H1 (cell line): Measurements from ENCODE around the gene SEMA3B. TPM values are rescaled to one million over a fixed set of nuclear protein-coding genes. Genes with fewer than 3 reads are reported as not detected.
A peak's percentile ranks its signal among the peaks of the same experiment; 100 is the strongest.

Experiments
- CTCF ChIA-PET: fragments of 300-600 bp; sonication (Branson Sonifier 250); formaldehyde crosslinking; loops from one replicate; lab custom pipeline; 2021; ENCODE audit not compliant: partially characterized antibody; lab: Charles Lee
- POLR2A ChIA-PET: fragments of 300-600 bp; sonication (Branson Sonifier 250); formaldehyde crosslinking; loops from one replicate; lab custom pipeline; 2021; ENCODE audit warnings: inconsistent platforms; ENCODE audit not compliant: partially characterized antibody; lab: Charles Lee
- DNase-seq, 2 experiments: peaks; one replicate each; pipeline versions ENCODE4 v3.0.0 to v3.0.0-alpha.2; 2010 to 2022; ENCODE audit warnings: low spot score in 2 of 2, low read depth in 1 of 2, mixed read lengths in 1 of 2
- FAIRE-seq: peaks from 2 replicates; lab custom pipeline; 2011; peaks lifted over from hg19 to GRCh38; lab: Jason Lieb, UNC
- H2AFZ ChIP-seq: 2 replicates; pipeline ENCODE4 v1.8.1; 2012; ENCODE audit warnings: low read length, inconsistent platforms
- H2AK5ac ChIP-seq: 2 replicates; pipeline ENCODE4 v1.6.1; 2013; ENCODE audit warnings: low read depth, low read length
- H2BK120ac ChIP-seq: replicated peaks from 2 replicates; pipeline ENCODE3; 2013; ENCODE audit warnings: low read depth, low read length, inconsistent platforms
- H2BK12ac ChIP-seq: 2 replicates; pipeline ENCODE4 v1.6.1; 2013; ENCODE audit warnings: low read depth, low read length
- H2BK15ac ChIP-seq: 2 replicates; pipeline ENCODE4 v1.6.1; 2013; ENCODE audit warnings: low read length
- H2BK20ac ChIP-seq: 2 replicates; pipeline ENCODE4 v1.6.1; 2013; ENCODE audit warnings: low read length
- H2BK5ac ChIP-seq: 2 replicates; pipeline ENCODE4 v1.6.1; 2013; ENCODE audit warnings: low read depth, low read length
- H3K14ac ChIP-seq: 2 replicates; pipeline ENCODE4 v1.6.1; 2013; ENCODE audit warnings: inconsistent platforms; ENCODE audit not compliant: insufficient read length
- H3K18ac ChIP-seq: 2 replicates; pipeline ENCODE4 v1.6.1; 2013; ENCODE audit warnings: low read length; ENCODE audit errors: extremely low read depth
- H3K23ac ChIP-seq: 2 replicates; pipeline ENCODE4 v1.6.1; 2013; ENCODE audit warnings: inconsistent platforms; ENCODE audit not compliant: insufficient read length
- H3K23me2 ChIP-seq: 2 replicates; pipeline ENCODE4 v1.6.1; 2013; ENCODE audit warnings: low read depth, low read length
- H3K27ac ChIP-seq: 2 replicates; pipeline ENCODE4 v1.6.1; 2011; ENCODE audit warnings: low read depth, low read length, inconsistent platforms
- H3K27me3 ChIP-seq, 4 experiments: replicated peaks in 1 of 4; 1 replicate in 1 of 4; 2 replicates in 3 of 4; pipeline versions ENCODE4 v1.6.1 to v1.8.1; 2011 to 2013; ENCODE audit warnings: low read length in 3 of 4, mild to moderate bottlenecking in 3 of 4, inconsistent platforms in 2 of 4, mixed read lengths in 2 of 4, moderate library complexity in 1 of 4; ENCODE audit not compliant: control insufficient read depth in 3 of 4, insufficient read depth in 3 of 4; ENCODE audit errors: extremely low read depth in 1 of 4
- H3K36me3 ChIP-seq, 4 experiments: 2 replicates each; pipeline versions ENCODE4 v1.6.1 to v1.8.1; 2011 to 2013; ENCODE audit warnings: mild to moderate bottlenecking in 4 of 4, low read length in 3 of 4, moderate library complexity in 2 of 4, control low read depth in 1 of 4, inconsistent platforms in 1 of 4; ENCODE audit not compliant: insufficient read depth in 4 of 4, control insufficient read depth in 2 of 4
- H3K4ac ChIP-seq: replicated peaks from 2 replicates; pipeline ENCODE3; 2013; ENCODE audit warnings: low read length, low read depth, mixed read lengths, inconsistent platforms; ENCODE audit not compliant: insufficient read length
- H3K4me1 ChIP-seq, 4 experiments: replicated peaks in 1 of 4; 1 replicate in 1 of 4; 2 replicates in 3 of 4; pipeline versions ENCODE4 v1.6.1 to v1.8.1; 2011 to 2013; ENCODE audit warnings: low read length in 3 of 4, inconsistent platforms in 2 of 4, mixed read lengths in 1 of 4; ENCODE audit not compliant: insufficient read depth in 4 of 4, control insufficient read depth in 3 of 4
- H3K4me2 ChIP-seq, 2 experiments: 2 replicates each; pipeline versions ENCODE4 v1.6.1 to v1.8.1; 2011 to 2013; ENCODE audit warnings: low read depth in 2 of 2, low read length in 2 of 2, control low read depth in 1 of 2, inconsistent platforms in 1 of 2, mild to moderate bottlenecking in 1 of 2; ENCODE audit not compliant: insufficient read depth in 1 of 2
- H3K4me3 ChIP-seq, 4 experiments: fragments of 200-600, 300-600 bp in 1 of 4; sonication (generic), shearing (Covaris generic), sonication (Bioruptor Twin) in 1 of 4; 2 replicates each; pipeline versions ENCODE4 v1.5.1 to v1.8.1; 2011 to 2016; ENCODE audit warnings: low read length in 4 of 4, low read depth in 3 of 4, control low read depth in 2 of 4, inconsistent platforms in 2 of 4, mild to moderate bottlenecking in 2 of 4, mixed read lengths in 1 of 4, moderate library complexity in 1 of 4; ENCODE audit not compliant: insufficient read depth in 2 of 4; ENCODE audit errors: extremely low read depth in 1 of 4
- H3K56ac ChIP-seq: replicated peaks from 2 replicates; pipeline ENCODE3; 2013; ENCODE audit warnings: low read depth, mild to moderate bottlenecking, mixed read lengths, low read length, inconsistent platforms; ENCODE audit not compliant: insufficient read length
- H3K79me1 ChIP-seq: 2 replicates; pipeline ENCODE4 v1.6.1; 2013; ENCODE audit warnings: low read depth, low read length, control low read depth
- H3K79me2 ChIP-seq, 2 experiments: 2 replicates each; pipeline versions ENCODE4 v1.6.1 to v1.8.1; 2012 to 2013; ENCODE audit warnings: low read length in 2 of 2, mild to moderate bottlenecking in 2 of 2, inconsistent platforms in 1 of 2; ENCODE audit not compliant: insufficient read depth in 2 of 2, control insufficient read depth in 1 of 2
- H3K9ac ChIP-seq, 4 experiments: replicated peaks in 1 of 4; 1 replicate in 1 of 4; 2 replicates in 3 of 4; pipeline versions ENCODE4 v1.6.1 to v1.8.1; 2011 to 2013; ENCODE audit warnings: low read depth in 3 of 4, low read length in 3 of 4, control low read depth in 2 of 4, mild to moderate bottlenecking in 2 of 4, moderate library complexity in 2 of 4, inconsistent platforms in 1 of 4; ENCODE audit errors: extremely low read depth in 1 of 4
- H3K9me3 ChIP-seq, 2 experiments: 2 replicates each; pipeline versions ENCODE4 v1.6.1 to v1.8.1; 2012 to 2013; ENCODE audit warnings: mild to moderate bottlenecking in 2 of 2, moderate library complexity in 2 of 2, control low read depth in 1 of 2, inconsistent platforms in 1 of 2, low read depth in 1 of 2, low read length in 1 of 2, mixed read lengths in 1 of 2; ENCODE audit not compliant: insufficient read depth in 2 of 2
- H4K20me1 ChIP-seq, 2 experiments: replicated peaks in 1 of 2; 2 replicates each; pipeline versions ENCODE3 to v1.8.1; 2011 to 2013; ENCODE audit warnings: inconsistent platforms in 2 of 2, low read length in 2 of 2, mild to moderate bottlenecking in 1 of 2; ENCODE audit not compliant: insufficient read depth in 2 of 2, control insufficient read depth in 1 of 2
- H4K5ac ChIP-seq: 2 replicates; pipeline ENCODE4 v1.6.1; 2013; ENCODE audit warnings: low read length, low read depth, mixed read lengths, inconsistent platforms; ENCODE audit not compliant: insufficient read length
- H4K8ac ChIP-seq: 2 replicates; pipeline ENCODE4 v1.8.0; 2013; ENCODE audit warnings: mild to moderate bottlenecking, moderate library complexity, low read length, inconsistent platforms; ENCODE audit not compliant: insufficient read depth; ENCODE audit errors: extremely low read depth
- H4K91ac ChIP-seq: replicated peaks from 2 replicates; pipeline ENCODE3; 2013; ENCODE audit warnings: low read length, mixed read lengths, inconsistent platforms; ENCODE audit not compliant: insufficient read length
- BACH1 ChIP-seq: IDR thresholded peaks from 2 replicates; pipeline ENCODE4 v1.6.1; 2012; ENCODE audit warnings: low read length, improper control_type of control experiment
- EZH2 ChIP-seq: fragments of 200-600 bp; sonication (generic); IDR thresholded peaks from 2 replicates; pipeline ENCODE4 v1.7.1; 2012; ENCODE audit warnings: low read depth, mild to moderate bottlenecking, moderate library complexity, low read length, inconsistent platforms; ENCODE audit not compliant: severe bottlenecking
- GTF2F1 ChIP-seq: IDR thresholded peaks from 2 replicates; pipeline ENCODE4 v1.6.1; 2012; ENCODE audit warnings: low read depth, low read length, improper control_type of control experiment, borderline replicate concordance
- KDM1A ChIP-seq: fragments of 200-600, 300-600 bp; sonication (generic); IDR thresholded peaks from 2 replicates; pipeline ENCODE4 v1.7.1; 2016; ENCODE audit warnings: mild to moderate bottlenecking, low read length, borderline replicate concordance
- KDM4A ChIP-seq: IDR thresholded peaks from one replicate; pipeline ENCODE4 v1.7.1; 2012; ENCODE audit warnings: low read depth, mild to moderate bottlenecking, moderate library complexity, low read length, inconsistent platforms; ENCODE audit not compliant: severe bottlenecking
- POLR2A ChIP-seq, 2 experiments: IDR thresholded peaks; 1 replicate in 1 of 2; 2 replicates in 1 of 2; pipeline ENCODE4 v1.6.1; 2011; ENCODE audit warnings: low read depth in 2 of 2, low read length in 2 of 2, mild to moderate bottlenecking in 2 of 2; ENCODE audit errors: control extremely low read depth in 1 of 2
- RNF2 ChIP-seq: fragments of 200-900, 300-1000 bp; sonication (generic); IDR thresholded peaks from 2 replicates; pipeline ENCODE4 v1.7.1; 2016; ENCODE audit warnings: borderline replicate concordance, low read depth, mild to moderate bottlenecking, antibody characterized with exemption, low read length; ENCODE audit not compliant: poor library complexity, severe bottlenecking; ENCODE audit errors: missing control alignments
- WGBS, 2 experiments: shearing (Covaris generic) in 1 of 2; methylation state at CpG; one replicate each; pipeline versions ENCODE4 v1.1.6 to v1.1.7; 2013 to 2015; ENCODE audit warnings: low lambda C conversion rate in 2 of 2, mixed read lengths in 2 of 2, inconsistent platforms in 1 of 2, low coverage in 1 of 2, missing lambda C conversion rate in 1 of 2; ENCODE audit not compliant: insufficient replicate concordance in 2 of 2, insufficient coverage in 1 of 2, insufficient read length in 1 of 2; ENCODE audit errors: extremely low coverage in 1 of 2, missing lambda C conversion rate in 1 of 2; 5-methylcytosine and 5-hydroxymethylcytosine counted together
- polyA plus RNA-seq, 7 experiments: library from polyadenylated mRNA; depleted of rRNA in 3 of 7; stranded (reverse) in 5 of 7; unstranded in 2 of 7; fragments of >200 nt in 5 of 7; fragments of 200-250 nt in 2 of 7; gene quantifications; 1 replicate in 5 of 7; 2 replicates in 1 of 7; 4 replicates in 1 of 7; pipeline versions ENCODE4 v1.2.1 to v1.2.3, GENCODE V29; 2011 to 2013; ENCODE audit warnings: missing spikeins in 2 of 7, mixed read lengths in 2 of 7
- total RNA-seq: library from RNA; stranded (reverse); fragmentation: NEBNext Ultra II Directional; extraction: Animal tissue kit (Norgen Biotek cat#: 25700); gene quantifications from 2 replicates; pipeline ENCODE4 v1.2.1, GENCODE V29; 2021

Gene SEMA3B
- total and polyA plus RNA-seq, 2 of the 8 experiments (the other 6 are each of a cell fraction or from before 2014, with no cell fraction given) = 3.0 to 4.7 TPM

- Histone ChIP-seq H2BK15ac (peak overlapping the region; percentile 98; the same call in 1 of the 2 replicates), H3K36me3 (peaks cover 0 to 3% (median 2%) of the 10 kb centered on the region in 4 experiments; a peak in 2 of 8 replicates), H2AFZ (no peak overlapping the region), H2BK120ac (peak overlapping the region; percentile 38), H3K56ac (peak overlapping the region; percentile 35), H4K5ac (peak overlapping the region; percentile 39), H3K4me3 (peak overlapping the region in 2 of 4 experiments; percentile 10 to 27; a peak in 2 of 8 replicates), H3K9me3 (no peaks in the 10 kb centered on the region), H2BK12ac (peak overlapping the region; percentile 92; the same call in 1 of the 2 replicates), H3K79me1 (peaks cover 40% of the 10 kb centered on the region), H4K8ac (peak overlapping the region; percentile 58; the same call in 1 of the 2 replicates), H2BK5ac (peak overlapping the region; percentile 96), H3K9ac (peak overlapping the region in 2 of 4 experiments; percentile 34 to 38; a peak in 3 of 7 replicates), H3K4me2 (peak overlapping the region in 1 of 2 experiments; percentile 60; a peak in 2 of 4 replicates), H3K14ac (no peak overlapping the region), H3K18ac (peak overlapping the region; percentile 84; the same call in 1 of the 2 replicates), H2AK5ac (peak overlapping the region; percentile 29; the same call in 1 of the 2 replicates), H3K23ac (no peak overlapping the region), H3K23me2 (peaks cover 2% of the 10 kb centered on the region; the same call in 1 of the 2 replicates), H4K20me1 (peaks cover 18 to 38% of the 10 kb centered on the region in 2 experiments), H3K4me1 (peaks cover 5 to 44% (median 37%) of the 10 kb centered on the region in 4 experiments), H3K27me3 (no peaks in the 10 kb centered on the region), H3K79me2 (peaks cover 21 to 90% of the 10 kb centered on the region in 2 experiments), H2BK20ac (peak overlapping the region; percentile 18; the same call in 1 of the 2 replicates), H4K91ac (peak overlapping the region; percentile 86), H3K27ac (peak overlapping the region; percentile 53; the same call in 1 of the 2 replicates), H3K4ac (peak overlapping the region; percentile 88)
- FAIRE-seq (no peak), DNase-seq (no peak)
- CTCF ChIA-PET = interaction anchor here (0.6 to 53.5 kb wide), 34 partner anchors 11 to 443 kb away, joined by 3 to 2149 read pairs (median 4); partner anchors contain the start of genes GNAI2, GNAT1, HYAL3 and INKA1
- 56% methylated on average over 8 of the region's 10 CpGs; no CpG with 5 or more reads in 1 of the 2 experiments for WGBS, 2 experiments
- POLR2A ChIA-PET = interaction anchor here (0.6 to 3.5 kb wide), 15 partner anchors 8 to 281 kb away, joined by 3 to 17 read pairs (median 4); partner anchors contain the start of gene IFRD2
- TF ChIP-seq KDM4A = no peak
- no peak for TF ChIP-seq RNF2
- TF ChIP-seq EZH2 = no peak
- TF ChIP-seq GTF2F1 = no peak
- no peak for TF ChIP-seq KDM1A
- TF ChIP-seq POLR2A (IDR thresholded peaks at IDR 0.05; ENCODE audit: control extremely low read depth in 1 of 2, low read depth in 2 of 2, low read length in 2 of 2) = no peak
- no peak for TF ChIP-seq BACH1
These were observed 22.4 kb upstream of the SEMA3B start for GRCh38 chr3:50246517-50246954.
